Erythroblast (primary cell): ENCODE results near the gene MYOM3.

Experiments used
- DNase-seq, 2 experiments: peaks; one replicate each; lab custom pipeline; 2025; lab: John Stamatoyannopoulos, UW
- GATA1 ChIP-seq: IDR thresholded peaks from 2 replicates; pipeline ENCODE4 v1.6.1; 2011; ENCODE audit warnings: low read depth, mild to moderate bottlenecking, control low read depth, low read length, moderate library complexity
- POLR2A ChIP-seq: IDR thresholded peaks from 2 replicates; pipeline ENCODE4 v1.6.1; 2011; ENCODE audit warnings: mild to moderate bottlenecking, low read length

MYOM3 gene

GRCh38 chr1:24111996-24112779 lies at the start of gene MYOM3:
Gene MYOM3 (minus strand): TSS chr1:24112135. CDS start chr1:24108636, 3,499 bp downstream.
- no peak for TF ChIP-seq GATA1
- no peak for TF ChIP-seq POLR2A
- DNase-seq = peak; percentile 47 to 55

- TF ChIP-seq GATA1 (no peak), POLR2A (no peak)
- no peak for DNase-seq
Measured at GRCh38 chr1:24161270-24161669, 49.3 kb upstream of the MYOM3 start.

GRCh38 chr1:24159366-24159765 lies 47.4 kb upstream of the MYOM3 start:
- no peak for DNase-seq
- TF ChIP-seq GATA1 (no peak), POLR2A (no peak)

GRCh38 chr1:24157918-24158481 lies 46.1 kb upstream of the MYOM3 start:
- no peak for TF ChIP-seq GATA1
- no peak for TF ChIP-seq POLR2A
- DNase-seq = no peak

- no peak for DNase-seq
- TF ChIP-seq POLR2A (no peak), GATA1 (no peak)
Measured at GRCh38 chr1:24156542-24157260, 44.8 kb upstream of the MYOM3 start.

- peak in 1 of 2 experiments; percentile 7 for DNase-seq
- TF ChIP-seq POLR2A (no peak), GATA1 (no peak)
Measured at GRCh38 chr1:24155011-24155782, 43.3 kb upstream of the MYOM3 start.

GRCh38 chr1:24154215-24154614 lies 42.3 kb upstream of the MYOM3 start:
- TF ChIP-seq GATA1 (no peak), POLR2A (no peak)
- DNase-seq = no peak

GRCh38 chr1:24152631-24153494 lies 40.9 kb upstream of the MYOM3 start:
- TF ChIP-seq POLR2A (no peak), GATA1 (no peak)
- no peak for DNase-seq

GRCh38 chr1:24151175-24151533 lies 39.2 kb upstream of the MYOM3 start:
- TF ChIP-seq GATA1 (no peak), POLR2A (no peak)
- no peak for DNase-seq

- peak; percentile 79 to 90 for DNase-seq
- TF ChIP-seq GATA1 = no peak
- TF ChIP-seq POLR2A = no peak
Measured at GRCh38 chr1:24150234-24151174, 38.6 kb upstream of the MYOM3 start.

GRCh38 chr1:24149866-24150233 lies 37.9 kb upstream of the MYOM3 start:
- peak in 1 of 2 experiments; percentile 83 for DNase-seq
- no peak for TF ChIP-seq GATA1
- TF ChIP-seq POLR2A = no peak

- no peak for DNase-seq
Measured at GRCh38 chr1:24147816-24148215, 35.9 kb upstream of the MYOM3 start.

More at GRCh38 chr1:24147816-24148215, 35.9 kb upstream of the MYOM3 start:
- TF ChIP-seq GATA1 = no peak
- TF ChIP-seq POLR2A = no peak
